NCI-H2029 treated with DMSO at 0.1 percent for 48 hours (cell line): ENCODE measurements around the gene SLC7A14.
"Not testable (repeated sequence)": the region's sequence is repeated elsewhere in the genome, so short reads cannot be mapped to it uniquely, and the experiment has no call there.

Source experiments
- DNase-seq: peaks from one replicate; lab custom pipeline; 2025; lab: John Stamatoyannopoulos, UW

The SLC7A14 gene

DNA sequence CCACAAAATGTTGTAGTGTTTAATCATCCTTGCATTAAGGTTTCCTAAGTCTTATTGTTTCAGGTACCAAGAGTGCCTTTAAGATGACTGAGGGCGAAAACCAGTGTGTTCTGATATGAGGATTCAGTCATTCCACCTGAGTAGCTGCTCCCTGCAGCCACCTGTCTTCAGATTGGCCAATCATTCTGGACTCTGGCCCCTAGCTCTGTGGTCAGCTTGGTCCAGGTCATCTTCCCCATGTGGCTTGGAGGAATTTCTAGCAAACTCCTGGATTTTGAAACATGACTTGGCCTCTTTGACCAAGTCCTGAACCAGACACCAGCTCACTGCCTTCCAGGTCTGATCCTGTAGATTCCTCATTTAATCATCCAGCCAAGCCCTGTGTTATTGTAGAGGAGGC is 7.8 kb upstream of the SLC7A14 start:
- DNase-seq: no peak

DNA sequence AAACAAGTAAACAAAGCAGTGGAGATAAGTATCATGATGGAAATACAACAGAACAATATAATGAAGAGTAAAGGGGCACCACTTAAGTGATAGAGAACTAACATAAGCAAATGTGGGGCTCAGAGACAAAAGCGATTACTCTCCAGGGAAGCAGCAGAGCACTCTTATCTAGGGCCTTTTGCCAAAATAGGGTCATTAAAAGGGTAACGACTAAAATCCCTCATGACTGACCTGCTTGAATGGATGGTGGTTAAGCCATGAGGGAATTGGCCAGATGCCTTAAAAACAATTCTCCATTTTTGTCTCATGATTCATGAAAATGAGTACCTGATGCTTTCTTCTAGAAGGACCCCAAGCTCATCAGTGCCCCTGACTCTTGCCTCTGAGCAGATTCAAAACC is 3.2 kb upstream of the SLC7A14 start:
- DNase-seq: peak; percentile 95

DNA sequence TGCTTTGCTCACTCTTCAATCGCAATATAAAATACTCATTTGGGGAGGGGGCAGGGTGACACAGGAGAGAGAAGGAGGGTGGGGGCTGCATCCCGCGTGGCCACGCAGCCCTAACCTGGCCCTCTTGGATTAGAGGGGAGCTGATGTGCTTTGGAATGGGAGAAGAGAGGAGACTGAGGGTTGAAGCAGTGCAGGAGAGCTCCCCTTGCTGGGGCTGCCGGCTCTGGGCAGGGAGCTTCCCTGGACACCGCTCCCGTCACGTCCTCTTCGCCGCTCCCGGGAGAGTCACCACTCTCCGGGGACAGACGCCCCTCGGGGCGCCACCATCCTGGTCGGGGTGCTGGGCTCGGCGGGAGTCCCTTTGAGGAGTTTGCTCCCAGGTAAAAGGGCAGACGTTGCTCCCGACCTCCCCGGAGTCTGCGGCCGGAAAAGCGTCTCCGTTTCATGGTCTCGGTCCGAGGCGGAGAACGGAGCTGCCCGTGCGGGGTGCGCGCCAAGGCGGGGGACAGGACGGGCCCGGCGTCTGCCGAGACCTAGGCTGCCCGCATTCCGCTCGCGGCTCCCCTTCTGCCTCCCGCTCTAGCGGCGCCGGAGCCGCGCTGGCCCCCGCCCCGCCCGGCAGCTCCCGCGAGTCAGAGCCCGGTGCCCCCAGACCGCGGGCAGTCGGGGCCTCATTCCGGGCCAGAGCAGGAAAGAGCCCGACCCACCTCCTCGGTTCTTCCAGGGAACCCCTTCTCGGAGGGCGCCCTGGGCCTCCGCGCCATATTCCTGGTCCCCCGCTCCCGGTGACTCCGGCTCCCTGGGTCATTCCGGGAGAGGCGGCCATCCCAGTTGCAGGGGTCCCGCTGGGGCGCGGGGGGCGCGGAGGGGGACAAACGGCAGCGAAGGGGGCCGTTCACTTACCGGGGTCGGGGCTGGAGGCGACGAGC is 603 bp downstream of the SLC7A14 start:
- DNase-seq: no peak

DNA sequence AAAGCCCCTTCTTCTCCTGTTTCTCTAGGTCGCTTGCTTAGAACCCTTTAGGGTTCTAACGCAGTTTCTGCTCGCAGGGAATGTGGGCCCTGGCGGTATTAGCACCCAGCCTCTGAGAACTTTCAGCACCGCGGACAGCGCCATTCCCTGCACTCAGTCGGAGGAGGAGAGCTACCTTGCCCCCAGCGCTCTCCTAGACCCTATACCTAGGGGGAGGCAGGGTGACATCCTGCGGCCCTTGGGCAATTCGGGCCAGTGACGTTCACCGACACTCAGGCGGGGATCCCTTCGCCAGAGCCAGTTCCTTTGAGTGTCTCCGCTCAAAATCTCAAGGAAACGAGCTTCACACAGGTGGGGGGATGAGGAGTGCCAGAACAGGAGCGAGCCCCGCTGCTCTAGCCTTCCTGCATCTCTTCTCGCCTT is 1.3 kb downstream of the SLC7A14 start:
- no peak for DNase-seq

DNA sequence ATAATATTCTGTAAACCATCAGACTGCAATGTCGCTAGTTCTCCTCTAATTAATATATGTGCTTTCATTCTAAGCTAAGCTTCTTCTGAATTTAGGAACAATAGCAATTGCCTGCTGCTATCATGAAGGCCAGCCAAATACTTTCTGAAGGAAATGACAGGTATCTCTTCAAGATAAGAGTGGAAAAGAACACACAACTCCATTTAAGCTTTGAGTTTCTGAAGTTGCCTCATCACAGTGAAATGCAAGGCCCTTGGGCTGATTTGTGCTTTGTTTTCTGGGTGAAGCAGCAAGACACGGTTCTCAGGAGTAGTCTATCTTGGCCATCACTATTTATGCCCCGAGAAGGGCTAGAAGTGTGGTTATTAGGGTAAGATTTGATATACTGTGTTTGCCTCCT is 6.2 kb downstream of the SLC7A14 start:
- DNase-seq: no peak

DNA sequence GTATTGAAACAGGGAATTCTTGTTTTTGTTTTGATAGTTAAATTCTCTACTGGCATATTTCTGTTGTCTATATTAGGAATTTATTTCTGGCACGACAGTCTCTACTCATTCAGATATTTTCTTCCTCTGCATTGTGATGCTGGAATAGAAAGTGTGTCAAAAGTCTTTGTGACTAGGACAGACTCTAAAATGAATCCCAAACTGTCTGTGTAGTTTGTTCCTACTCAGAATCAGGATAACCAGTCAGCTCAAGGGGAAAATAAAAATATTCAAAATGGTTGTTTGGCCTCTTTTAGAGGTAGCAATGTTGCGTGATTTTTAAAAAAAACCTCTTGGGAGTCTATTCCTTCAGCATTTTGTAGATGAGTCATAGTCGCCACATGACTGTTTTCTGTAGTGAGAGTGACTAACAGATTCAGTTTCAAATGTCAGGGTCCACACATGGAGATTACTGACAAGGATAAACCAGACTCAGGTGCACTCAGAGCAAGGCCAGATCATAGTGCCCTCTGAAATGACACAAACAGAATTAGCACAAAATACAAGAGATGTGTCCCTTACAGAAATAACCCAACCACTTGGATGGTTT is 13.1 kb downstream of the SLC7A14 start:
- no peak for DNase-seq

DNA sequence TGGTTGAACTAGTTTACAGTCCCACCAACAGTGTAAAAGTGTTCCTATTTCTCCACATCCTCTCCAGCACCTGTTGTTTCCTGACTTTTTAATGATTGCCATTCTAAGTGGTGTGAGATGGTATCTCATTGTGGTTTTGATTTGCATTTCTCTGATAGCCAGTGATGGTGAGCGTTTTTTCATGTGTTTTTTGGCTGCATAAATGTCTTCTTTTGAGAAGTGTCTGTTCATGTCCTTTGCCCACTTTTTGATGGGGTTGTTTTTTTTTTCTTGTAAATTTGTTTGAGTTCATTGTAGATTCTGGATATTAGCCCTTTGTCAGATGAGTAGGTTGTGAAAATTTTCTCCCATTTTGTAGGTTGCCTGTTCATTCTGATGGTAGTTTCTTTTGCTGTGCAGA is 18.3 kb downstream of the SLC7A14 start:
- DNase-seq: not testable (repeated sequence)

DNA sequence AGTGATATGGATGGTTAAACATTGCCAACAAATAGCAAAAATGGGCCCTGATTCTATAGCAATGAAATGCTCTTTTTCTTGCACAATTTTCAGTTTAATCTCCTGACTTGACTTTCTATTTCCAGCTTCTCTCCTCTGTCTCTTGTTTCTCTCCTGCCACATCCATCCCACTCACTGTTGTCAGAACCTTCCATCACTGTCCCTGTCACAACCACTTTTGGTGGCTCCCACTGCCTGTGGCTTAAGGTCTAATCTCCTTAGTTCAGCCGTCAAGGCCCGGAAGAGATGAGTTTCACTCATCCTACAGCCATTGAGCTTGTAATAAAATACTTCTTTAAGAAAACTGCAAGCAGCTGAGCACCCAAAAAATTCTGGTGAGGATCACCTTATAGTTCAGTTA is 19.5 kb downstream of the SLC7A14 start:
- DNase-seq: no peak

DNA sequence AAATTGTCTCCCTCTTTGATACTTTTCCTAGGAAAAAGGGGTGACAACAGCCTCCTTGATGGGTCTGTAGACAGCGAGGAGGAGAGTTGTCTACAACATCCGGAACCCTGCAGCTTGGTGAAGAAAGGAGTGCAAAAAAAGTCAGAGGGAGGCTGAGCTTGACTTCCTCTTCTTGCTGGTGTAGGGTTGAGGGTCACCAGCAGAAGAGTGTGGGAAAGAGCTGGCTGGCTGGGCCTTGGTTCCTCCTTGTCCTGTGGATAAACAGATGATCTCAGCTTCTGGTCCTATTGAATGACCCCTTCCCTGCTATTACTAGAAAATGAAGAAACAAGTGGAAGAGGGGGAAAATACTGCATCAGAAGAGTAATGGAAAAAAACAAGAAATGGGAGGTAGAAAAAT is 20.4 kb downstream of the SLC7A14 start:
- no peak for DNase-seq

DNA sequence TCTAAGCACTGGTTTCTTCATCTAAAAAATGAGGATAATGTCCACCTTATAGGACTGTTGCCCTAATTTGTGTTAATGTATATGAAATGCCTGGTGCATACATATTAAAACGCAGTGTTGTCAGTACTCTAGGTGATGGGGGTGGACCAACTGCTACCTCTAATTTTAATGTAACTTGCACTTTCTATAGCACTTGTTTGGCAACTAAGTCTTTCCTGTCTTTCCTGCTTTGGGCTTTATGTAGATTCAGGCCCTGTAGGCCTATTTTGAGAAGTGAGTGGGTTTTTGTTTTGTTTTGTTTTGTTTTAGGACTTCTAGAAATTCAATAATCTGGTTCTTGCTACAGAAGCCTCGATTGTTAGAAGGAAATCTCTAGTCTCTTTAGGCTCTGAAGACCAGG is 21.2 kb downstream of the SLC7A14 start:
- DNase-seq: no peak

DNA sequence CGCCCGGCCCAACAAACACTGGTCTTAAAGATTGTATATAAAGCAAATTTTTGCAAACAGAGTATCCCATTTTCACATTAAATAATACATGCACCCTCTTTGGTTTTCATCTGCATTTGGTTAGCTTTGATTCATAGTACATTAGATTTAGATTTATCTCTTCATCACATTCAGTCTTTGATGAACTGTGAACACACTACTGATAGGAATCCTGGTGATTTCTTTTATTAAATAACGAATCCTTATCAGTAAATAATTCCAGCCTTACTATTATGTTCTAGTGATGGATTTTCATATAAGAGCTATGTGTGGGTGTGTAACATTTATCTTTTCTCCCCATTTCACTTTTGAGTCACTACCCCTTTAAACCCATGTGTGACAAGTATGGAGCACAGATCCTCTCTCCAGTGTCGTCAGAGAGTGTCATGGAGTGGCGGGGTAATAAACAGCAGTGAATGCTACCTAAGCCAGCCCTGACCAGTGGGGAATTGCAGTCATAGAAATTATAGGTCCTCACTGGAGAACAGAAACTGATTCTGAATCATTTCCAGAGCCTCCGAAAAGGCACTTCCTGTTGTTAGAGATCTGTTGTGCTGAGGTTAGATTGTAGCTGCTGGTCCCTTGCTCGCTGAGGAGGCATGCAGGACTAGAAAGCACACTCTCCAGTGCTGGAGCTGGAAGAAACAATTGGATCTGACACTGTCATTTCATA is 22.0 kb downstream of the SLC7A14 start:
- DNase-seq: no peak

DNA sequence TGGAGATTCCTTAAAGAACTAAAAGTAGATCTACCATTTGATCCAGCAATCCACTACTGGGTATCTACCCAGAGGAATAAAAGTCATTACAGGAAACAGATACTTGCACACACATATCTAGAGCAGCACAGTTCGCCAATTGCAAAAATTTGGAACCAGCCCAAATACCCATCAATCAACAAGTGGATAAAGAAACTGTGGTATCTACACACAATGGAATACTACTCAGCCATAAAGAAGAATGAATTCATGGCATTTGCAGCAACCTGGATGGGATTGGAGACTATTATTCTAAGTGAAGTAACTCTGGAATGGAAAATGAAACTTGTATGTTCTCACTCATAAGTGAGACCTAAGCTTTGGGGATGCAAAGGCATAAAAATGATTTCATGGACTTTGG is 23.8 kb downstream of the SLC7A14 start:
- DNase-seq: no peak

DNA sequence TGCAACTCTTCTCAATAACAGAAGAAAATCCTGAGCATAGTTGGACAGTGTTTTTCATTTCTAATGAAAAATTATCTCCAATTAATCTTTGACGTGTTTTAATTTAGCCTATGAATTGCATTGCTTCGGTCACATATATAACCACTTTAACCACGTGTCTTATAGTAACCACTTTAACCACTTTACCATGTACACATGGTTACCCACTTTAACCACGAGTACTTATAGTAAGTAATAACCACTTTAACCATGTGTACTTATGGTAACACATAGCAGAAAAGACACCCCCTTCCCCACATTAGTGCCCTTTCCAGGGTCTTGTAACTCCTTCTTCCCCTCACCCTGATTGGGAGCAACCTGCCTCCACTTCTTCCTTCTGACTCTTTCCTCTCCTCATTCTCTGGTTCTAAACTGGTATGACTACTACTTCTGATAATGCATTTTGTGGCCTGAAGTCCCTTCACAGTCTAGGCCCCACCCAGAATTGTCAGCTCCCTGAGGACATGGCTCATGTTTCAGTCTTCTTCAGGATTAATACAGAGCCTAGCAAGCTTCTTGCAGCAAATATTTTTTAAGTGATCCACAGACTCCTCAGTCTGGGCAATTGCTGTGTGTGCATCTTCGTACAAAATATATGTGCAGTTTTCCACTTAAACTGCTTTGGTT is 25.0 kb downstream of the SLC7A14 start:
- no peak for DNase-seq

DNA sequence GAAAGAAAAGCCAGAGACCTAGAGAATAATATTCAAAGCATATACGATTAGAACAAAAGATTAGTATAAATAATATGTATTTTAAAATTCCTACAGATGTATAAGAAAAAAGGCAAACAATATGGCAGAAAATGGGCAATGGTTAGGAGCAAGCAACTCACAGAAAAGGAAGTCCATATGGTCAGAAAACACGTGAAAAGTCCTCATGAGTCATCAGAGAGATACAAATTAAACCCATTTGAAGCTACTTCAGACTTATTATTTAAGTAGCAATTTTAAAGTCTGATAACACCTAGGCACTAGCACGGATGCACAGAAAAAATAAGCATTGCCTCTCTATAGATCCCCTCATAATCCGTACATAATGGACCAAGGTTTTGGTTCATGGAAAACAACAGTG is 25.6 kb downstream of the SLC7A14 start:
- no peak for DNase-seq

DNA sequence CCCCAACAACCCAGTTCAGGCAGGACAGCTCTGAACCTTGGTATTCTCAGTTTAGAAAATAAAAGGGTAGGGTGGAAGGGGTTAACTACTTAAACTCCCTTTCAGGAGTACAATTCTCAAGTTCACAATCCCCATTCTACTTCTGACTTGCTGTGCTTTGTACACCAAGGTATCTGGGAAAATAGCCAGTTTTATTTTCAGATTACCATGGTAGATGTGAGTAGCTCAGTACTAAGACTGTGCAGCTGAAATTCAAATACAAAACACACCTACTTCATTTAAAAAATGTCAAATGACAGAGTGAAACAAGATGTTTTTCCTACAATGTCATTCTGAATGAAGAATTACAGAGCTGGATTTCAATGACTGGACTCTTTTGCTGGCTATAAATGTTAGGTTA is 27.4 kb downstream of the SLC7A14 start:
- DNase-seq: no peak

DNA sequence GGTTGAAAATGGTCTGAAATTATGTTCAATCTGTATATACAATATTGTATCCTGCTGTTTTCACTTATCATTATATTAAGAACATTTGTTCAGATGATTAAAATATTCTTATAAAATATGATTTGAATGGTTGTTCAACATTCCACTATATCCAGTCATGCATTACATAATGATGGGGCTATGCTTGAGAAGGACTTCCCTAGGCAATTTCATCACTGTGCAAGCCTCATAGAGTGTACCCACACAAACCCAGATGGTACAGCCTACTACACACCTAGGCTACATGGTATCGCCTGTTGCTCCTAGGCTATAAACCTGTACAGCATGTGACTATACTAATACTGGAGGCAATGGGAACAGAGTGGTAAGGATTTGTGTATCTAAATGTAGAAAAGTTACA is 30.5 kb downstream of the SLC7A14 start:
- no peak for DNase-seq

DNA sequence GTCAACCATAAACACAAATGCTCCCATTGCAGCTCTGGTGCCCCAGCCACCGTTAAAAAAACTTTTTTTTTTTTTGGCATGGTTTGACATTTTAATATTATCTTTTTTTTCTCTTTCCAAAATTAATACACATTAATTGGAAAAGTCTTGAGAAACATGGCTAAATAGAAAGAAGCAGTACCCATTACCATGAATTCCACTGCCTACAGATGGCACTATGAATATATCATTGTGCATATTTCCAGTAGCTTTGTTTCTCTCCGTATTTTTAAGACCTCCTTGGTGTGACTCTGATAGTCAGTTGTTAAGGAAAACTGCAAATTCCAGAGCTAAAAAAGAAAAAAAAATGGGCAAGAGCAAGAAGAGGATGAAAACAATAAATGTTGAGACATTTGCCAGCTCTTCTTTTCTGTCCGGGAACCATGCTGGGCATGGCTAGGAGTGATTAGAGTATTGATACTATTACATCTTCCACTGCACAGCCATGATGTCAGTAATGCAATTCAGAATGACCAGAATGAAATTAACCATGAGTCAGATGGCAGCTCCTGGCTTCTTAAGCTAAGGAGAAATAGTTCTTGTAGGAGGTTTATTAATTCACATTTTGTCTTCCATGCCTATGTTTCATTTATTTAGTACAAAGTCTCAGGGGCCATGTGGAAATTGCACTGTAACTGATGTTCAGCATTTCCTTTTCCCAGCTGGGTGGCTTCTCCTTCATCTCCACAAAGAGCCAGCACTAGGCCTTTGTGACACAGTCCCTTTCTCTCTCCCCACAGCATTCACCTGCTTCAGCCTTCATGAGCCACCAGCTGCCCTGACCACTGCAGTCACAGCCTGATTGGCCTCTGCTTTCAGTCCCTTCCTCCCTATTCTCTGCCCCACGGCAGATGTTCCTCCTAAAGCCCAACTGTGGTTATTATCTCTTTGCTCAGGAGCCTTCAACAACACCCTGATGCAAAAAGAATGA is 31.8 kb downstream of the SLC7A14 start:
- DNase-seq: no peak

DNA sequence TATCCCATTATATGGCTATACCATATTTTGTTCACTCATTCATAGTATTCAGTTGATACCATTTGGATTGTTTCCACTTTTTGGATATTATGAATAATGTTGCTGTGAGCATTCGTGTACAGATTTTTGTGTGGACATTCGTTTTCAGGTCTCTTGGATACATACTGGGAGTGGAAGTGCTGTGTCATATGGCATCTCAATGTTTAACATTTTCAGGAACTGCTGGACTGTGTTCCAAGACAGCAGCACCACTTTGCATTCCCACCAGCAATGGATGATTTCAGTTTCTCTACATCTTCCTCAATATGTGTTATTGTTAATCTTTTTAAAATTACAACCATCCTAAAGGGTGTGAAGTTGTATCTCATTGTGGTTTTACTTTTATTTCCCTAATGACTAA is 34.6 kb downstream of the SLC7A14 start:
- no peak for DNase-seq

DNA sequence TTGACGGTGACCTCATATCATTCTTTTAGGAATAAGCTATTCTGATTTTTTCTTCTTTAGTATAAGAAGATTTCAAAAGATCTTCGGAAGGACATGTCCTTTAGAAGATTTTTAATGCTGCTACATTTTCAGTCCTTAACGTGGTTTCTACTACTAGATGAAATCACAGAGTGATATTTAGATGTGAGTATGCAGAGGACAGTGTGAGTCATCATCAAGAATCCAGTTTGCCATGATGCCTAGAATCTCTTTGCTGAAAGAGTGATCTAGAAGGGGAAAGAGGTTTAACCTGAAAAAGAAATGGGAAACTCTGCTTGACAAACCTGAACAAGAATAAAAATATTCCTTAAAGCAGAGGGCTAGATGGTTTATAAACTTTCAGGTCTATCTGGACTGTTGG is 43.2 kb downstream of the SLC7A14 start:
- DNase-seq: no peak

DNA sequence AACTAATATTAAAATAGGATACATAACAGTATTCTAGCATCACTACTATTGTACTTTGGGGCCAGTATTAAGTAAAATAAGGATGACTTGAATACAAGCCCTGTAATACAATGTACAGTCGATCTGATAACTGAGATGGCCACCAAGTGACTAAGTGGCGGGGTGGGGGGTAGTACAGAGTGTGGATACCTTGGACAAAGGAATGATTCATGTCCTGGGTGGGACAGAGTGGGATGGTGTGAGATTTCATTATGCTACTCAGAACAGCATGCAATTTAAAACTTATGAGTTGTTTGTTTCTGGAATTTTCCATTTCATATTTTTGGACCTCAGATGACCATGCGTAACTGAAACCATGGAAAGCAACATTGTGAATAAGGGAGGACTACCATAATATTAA is 46.0 kb downstream of the SLC7A14 start:
- no peak for DNase-seq

DNA sequence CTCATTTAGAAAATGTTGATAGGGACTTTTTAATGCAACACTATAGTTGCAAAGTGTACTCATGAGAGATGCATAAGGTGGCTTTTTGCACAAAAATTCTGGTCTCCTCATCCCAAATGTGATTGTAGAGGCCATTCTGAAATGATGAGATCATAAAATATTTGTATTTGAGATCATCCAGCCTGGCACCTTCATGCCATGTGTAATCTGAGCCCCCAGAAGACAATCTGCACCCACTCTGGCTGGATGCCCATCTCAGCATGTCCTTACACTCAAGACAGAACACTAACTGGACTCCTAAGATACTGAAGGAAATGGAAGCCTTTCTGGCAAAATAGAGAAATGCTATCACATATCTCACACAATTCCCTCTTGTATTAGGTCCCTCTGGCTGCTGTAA is 49.2 kb downstream of the SLC7A14 start:
- DNase-seq: no peak
